SHP77 (cell line): ENCODE results near the gene RGS7.
"Not testable (repeated sequence)": the region's sequence is repeated elsewhere in the genome, so short reads cannot be mapped to it uniquely, and the experiment has no call there.

Source experiments
- DNase-seq, 2 experiments: peaks; one replicate each; lab custom pipeline; 2025; lab: John Stamatoyannopoulos, UW

Gene RGS7

DNA sequence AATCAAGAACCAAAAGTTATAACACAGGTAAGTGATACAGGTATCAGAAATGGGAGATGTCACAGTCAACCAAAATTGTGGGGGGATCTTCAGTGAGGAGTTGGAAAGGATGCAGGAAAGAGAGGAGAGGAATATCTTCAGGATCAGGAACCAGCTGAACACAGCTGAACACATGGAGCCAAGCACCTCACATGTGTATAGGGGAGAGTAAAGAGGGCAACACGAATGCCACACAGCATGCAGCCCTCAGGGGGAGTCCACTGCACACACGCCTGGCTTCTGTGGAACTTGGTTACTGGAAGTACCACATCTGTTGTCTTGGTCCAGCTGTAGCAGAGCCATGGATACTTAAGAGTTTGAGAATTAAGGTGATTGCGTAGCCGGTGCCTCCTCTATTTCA, 218.8 kb downstream of the RGS7 start:
- no peak for DNase-seq

DNA sequence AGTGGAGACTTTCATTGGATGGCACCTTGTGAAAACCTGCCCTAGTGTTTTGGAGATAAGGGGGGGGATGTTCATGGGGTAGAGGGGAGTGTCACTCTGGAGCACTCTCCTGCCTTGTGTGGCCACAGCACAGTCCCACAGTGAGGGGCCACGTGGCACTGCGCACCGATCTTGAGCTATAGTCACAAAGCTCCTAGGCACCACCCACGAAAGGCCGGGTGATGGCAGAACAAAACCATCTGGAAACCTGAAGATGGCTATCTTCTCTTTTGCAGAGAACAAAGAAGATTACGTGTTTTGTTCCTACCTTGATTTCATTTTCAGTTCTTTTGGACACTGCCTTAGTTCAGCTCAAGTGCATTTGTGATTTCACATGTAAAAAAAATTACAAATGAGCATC, 220.6 kb downstream of the RGS7 start:
- DNase-seq = no peak

DNA sequence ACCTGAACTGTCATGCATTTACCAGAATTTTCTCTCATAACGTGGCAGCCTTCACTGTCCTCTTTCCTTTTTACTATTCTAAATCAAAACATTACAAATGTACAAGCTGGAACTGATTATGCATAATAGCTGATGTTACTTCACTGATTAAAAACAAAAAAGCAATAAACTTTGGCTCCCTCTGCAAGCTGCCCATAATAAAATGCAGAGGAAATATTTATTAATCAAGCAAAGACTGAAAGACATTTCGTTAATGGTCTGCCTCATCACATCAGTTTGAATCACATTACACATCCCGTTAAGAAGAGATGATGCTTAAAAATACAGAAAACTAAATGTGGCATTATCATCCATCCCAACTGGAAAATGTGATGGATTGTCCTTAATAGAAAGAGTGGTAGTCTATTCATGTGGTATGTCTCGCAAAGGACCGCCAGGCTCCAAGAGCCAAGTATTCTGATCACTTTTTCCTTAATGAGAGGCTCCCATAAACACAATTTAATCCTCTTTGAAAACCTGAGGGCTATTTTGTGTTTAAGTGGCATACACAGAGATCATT, 225.3 kb downstream of the RGS7 start:
- no peak for DNase-seq

DNA sequence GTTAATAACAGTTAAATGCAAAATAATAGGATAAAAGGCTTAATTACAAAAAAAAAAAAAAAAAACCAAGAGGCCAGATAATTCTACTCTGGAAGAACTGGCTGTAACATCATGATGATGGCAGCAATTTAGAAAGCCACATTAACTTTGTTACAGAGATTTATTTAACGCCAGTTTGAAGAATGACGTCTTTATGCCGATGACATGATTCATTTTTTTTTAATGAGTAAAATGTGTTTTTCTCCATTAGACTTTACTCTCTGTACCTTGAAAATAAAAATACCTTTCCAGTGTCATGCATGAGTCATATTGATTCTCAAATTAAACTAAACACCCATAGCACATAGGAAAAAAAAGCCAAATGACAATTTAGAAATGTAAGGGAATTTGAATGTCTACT, 226.1 kb downstream of the RGS7 start:
- no peak for DNase-seq

DNA sequence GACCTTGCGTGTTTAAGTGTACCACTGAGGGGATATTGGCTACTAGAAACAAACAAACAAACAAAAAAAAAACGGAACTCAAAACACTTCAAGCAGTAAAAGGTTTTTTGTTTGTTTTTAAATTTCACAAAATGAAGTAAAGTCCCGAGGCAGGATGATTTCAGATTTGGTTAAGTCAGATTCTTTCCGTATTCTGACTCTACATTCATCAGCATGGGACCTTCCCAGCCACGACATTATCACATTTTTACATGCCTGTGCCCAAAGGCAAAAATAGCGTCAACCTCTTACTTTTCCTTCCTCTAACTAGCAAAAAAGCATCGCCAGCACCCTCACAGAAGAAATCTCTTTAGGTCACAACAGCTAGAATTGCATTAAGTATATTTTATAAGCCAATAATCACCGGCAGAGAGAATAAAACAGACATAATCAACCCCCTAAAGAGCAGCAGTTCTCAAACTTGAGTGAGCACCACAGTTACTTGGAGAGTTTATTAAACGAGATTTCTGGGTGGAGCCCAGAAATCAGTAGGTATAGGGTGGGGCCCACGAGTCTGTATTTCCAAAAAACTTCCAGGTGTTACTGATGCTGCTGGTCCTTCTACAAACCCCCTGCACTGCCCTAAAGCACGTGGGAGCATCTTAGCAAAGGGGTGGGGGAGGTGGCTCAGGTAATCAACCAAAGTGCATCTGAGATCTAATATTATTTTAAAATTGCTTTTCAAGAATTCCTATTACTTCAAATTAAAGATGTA, 227.6 kb downstream of the RGS7 start:
- DNase-seq = no peak

DNA sequence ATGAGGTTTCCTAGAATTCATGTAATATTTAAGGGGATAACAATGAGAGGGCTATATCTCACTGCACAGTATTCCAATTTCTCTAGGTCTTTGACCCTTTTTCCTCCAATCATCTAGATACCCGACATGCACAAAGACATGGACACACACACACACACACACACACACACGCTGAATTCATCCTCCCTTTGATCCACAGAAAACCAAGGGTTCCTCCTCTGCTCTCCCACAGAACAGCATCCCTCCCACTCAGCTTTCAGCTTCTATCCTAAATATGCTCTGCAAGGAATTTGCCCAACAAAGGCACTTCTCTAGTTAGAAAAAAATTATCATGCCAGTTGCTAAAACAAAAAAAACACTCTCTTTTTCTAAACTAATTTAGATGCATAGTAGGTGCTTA, 231.7 kb downstream of the RGS7 start:
- no peak for DNase-seq

DNA sequence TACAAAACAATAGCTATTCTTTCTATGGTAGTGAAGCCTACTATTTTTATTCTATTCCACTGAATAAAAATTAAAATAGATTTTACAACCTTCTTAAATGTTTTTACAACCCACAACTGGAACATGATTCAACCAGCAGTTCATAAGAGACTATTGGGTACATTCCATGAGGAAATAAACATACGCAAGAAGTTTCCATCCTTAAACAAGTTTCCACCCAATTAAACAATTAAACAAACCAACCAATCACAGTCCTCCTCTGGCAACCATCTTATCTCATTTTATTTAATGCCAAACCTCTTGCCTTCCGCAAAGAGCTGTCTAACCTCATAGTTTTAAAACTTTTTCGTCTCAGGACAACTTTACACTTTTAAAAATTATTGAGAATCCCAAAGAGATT, 239.0 kb downstream of the RGS7 start:
- DNase-seq = no peak

DNA sequence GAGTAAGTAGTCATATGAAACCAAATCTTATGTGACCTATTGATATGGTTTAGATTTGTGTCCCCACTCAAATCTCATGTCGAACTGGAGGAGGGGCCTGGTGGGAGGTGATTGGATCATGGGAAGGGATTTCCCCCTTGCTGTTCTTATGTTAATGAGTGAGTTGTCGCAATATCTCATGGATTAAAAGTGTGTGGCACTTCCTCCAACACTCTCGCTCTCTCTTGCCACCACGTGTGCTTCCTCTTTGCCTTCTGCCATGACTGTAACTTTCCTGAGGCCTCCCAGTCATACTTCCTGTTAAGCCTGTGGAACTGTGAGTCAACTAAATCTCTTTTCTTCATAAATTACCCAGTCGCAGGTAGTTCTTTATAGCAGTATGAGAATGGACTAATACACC, 241.2 kb downstream of the RGS7 start:
- no peak for DNase-seq

DNA sequence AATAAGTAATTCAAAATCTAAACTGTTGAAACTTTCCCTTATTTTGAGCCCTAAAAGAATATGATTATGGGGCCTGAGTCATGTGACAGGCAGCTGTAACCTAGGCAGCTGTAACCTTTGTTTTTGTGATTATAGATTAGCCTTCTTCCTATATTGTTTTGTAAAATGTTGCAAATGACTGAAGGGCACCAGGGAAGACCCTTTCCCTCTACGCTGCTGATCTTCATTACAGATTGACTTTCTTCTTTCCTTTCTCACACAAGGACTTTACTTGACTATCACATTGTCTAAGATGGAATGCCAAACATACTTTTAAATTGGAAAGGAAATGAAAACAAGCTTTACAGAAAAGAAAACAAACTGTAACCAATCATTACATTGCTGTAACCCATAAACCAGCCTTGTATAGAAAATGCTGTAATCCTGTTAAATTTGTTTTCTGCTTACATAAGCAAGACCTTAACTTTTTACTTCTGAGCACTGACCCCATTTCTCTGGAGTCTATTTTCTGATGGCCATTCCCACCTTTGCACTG, 242.2 kb downstream of the RGS7 start:
- DNase-seq = no peak

DNA sequence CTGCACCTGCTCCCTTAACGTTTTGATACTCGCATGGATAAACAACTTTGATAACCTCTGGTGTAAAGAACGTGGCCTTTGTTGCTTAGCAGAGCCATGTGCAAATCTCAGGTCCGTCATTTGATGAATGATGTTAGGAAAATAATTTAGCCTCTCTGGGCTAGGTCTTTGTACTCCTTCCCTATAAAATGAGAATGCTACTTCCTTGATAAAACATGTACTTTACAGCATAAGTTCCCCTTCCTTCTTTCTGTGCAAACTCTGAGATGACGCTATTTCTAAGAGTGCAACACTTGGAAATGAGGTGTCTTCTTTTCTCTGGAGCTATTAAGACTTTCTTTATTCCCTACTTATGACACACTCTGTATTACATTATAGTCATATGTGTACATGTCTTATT, 243.4 kb downstream of the RGS7 start:
- DNase-seq = no peak

DNA sequence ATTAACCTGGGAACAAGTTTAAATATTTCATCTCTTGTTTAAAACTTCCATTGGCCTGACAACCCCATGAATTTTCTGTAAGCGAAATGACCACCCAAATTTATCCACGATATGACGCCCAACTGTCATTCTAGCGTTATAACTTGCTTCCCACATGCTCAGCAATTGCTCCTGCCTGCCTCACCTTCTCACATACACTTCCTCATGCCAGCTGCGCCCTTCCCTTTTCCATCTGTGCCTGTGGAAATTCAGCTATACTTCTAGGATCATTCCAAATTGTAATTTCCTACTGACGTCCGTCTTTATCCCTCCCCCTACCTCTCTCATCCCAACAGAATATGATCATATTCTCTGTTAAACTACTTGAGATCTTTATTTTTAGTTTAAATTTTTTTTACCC, 248.0 kb downstream of the RGS7 start:
- DNase-seq = no peak

DNA sequence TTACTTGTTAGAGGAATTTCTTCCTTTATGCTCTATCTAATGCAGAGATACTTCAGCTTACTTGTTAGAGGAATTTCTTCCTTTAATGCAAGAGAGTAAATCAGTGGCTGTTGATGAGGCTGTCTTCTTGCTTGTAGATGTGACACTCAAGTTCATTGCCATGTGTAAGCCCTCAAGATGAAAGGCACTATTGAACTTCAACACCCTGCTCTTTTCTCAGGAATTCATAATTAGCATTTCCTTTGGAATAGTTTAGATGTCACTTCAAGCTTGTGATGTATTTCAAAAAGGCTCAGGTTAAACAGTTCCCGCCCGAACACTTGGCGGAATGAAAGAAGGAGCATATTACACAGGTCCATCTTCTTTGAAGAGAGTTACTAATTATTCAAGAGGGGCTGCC, 251.9 kb downstream of the RGS7 start:
- DNase-seq = no peak

DNA sequence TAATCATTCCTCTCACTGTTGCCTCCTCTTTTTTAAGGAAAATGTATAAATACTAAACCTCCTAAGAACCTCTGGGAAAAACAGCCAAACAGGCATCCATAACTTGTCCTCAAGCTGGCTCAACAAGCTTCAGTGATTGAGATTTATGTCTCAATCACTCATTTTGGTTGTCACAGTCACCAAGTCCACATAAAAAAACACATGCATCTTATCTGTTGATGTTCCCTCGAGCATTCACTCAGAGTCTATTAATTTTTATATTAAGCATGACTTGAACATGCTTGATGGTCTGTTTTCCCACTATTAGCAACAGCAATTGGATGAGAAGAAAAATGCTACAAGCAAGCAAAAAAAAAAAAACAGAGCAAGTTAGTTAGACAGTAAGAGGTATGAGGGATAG, 254.3 kb downstream of the RGS7 start:
- no peak for DNase-seq

DNA sequence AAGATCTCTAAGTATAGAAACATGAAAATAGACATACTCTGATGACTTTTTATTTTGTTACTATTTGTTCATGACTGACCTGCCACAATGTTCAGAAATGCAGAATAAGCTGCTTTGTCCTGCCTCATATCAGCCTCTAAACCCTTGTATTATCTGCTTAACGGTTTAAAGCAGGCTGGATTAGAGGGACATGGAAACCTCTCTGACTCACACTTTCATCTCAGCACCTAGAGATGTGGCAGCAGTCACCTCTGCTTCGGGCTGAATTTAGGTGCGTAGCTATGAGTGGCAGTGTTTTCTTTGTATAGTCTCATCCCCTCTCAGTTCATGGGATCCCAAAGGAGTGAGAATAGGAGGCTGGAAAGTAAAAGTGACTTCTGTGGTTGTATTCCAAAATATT, 255.4 kb downstream of the RGS7 start:
- no peak for DNase-seq

DNA sequence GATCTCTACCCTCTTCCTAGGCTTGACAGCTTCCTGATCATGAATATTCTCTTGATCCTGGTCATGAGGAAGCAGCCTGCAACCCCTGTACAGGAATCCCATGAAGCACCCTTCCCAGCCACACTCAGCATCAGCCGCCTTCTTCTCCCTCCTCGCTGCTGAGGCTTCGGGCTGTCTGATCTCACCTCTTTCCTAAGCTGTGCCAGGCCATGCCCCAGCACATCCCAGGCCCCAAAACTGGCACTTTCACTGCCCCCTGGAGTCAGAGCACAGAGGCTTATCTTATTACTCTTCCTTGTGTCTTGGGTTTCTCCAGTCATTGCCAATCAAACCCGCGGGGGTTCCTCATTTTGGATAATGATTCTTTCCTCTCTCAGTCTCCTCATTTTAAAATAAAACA, 259.5 kb downstream of the RGS7 start:
- no peak for DNase-seq

DNA sequence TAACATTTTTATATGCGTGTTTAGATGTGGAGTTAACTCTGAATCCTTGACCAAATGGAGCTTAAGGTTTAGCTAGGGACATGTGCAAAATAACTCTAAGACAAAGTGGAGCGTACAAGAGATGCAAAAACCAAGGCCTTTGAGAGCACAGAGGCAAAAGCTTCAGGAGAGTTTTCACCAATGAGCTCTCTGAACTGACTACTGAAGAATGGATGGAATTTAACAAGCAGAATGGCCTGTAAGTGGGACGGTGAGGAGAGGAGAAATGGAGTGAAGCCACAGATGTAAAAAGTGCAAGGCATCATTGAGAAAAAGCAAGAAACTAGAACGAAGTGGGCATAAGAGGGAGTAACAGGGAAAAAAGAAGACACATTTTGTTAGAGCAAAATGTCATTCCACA, 260.0 kb downstream of the RGS7 start:
- DNase-seq = no peak

DNA sequence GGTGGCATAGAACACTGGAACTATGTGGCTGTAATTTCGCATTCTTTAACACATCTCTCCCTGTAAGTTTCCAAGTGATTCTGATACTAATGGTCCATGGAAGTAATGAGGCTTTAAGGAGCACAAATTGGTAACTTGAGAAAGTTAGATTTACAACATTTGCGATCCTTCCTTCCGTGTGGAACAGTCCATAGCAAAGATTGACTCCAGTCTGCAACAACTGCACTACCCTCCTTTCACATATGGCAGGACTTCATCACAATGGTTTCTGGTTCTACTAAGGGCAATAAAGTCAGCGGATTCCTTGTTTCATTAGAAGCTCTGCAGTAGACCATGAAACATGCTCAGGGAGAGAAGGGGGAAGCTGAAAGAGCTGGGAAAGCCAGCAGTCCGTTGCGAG, 261.2 kb downstream of the RGS7 start:
- DNase-seq = no peak

DNA sequence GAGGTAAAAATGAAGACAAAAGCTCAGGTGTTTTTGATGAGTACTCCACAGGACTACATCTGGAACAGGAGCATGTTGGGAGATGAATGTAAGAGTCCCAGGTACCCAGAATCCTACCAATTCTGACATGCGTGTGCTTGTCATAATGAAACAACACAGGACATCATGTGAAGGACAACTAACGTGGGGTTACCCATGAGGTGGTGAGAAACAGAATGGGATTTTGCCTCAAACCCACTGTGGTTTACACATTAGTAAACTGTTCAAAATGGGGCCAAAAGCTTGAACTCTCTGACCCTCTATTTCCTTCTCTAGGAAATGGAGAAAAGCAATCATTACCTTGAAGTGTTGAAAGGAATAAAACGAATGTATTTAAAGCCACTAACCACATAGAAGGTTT, 266.2 kb downstream of the RGS7 start:
- DNase-seq = no peak

DNA sequence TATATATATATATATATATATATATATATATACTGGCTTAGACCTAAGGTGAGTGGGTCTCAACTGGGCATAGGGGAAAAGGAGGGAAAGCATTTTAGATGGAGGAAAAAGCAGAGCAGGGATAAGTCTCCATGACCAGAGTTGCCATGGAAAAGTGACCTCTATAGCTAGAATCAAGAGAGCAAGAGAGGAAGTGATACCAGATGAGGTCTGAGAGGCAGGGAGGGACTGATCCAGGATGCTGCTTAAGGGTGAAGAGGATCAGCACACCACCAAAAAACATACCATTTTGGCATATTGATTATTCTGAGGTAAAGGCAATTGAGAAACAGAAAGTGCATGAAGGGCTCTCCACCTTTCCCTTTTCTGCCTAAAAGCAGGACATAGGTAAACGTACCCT, 267.9 kb downstream of the RGS7 start:
- DNase-seq = not testable (repeated sequence)

DNA sequence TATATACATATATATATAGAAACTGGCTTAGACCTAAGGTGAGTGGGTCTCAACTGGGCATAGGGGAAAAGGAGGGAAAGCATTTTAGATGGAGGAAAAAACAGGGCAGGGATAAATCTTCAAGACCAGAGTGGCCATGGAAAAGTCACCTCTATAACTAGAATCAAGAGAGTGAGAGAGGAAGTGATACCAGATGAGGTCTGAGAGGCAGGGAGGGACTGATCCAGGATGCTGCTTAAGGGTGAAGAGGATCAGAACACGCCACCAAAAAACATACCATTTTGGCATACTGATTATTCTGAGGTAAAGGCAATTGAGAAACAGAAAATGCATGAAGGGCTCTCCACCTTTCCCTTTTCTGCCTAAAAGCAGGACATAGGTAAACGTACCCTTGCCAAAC, 268.9 kb downstream of the RGS7 start:
- not testable (repeated sequence) for DNase-seq

DNA sequence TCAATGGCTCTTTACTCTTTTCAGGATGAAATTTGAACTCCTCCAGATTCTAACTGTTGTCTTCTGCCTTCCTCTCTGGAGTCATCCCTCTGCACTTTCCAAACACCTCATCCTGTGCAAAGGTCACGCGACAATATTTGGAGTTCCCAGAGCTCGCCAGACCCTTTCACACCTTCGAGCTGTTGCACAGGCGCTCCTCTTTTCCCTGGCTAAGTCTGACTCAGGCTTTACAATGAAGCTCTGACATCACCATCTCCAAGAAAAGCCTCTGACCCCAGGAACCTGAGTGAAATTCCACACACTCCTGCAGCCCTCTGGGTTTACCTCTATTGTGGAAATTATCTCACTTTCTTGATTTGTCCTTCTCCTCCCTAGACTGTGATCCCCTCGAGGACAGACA, 270.3 kb downstream of the RGS7 start:
- no peak for DNase-seq

DNA sequence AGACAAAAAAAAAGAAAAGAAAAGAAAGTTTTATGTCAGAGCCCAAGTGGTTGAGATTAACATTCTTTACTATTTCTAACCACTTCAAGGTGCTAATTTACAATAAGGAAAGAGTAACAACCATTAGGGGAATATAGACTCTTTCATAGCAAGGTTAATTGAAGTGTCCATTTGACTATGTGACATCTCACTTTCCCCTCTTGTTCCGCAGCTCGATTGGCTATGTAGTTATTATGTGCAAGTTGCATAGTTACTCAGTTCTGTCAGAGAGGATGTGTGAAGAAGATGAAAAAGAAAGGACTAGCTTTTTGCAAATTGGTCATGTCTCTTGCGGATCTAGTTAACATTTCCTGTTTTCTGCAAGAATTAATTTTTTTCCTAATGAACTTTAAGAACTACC, 273.7 kb downstream of the RGS7 start:
- DNase-seq = no peak

DNA sequence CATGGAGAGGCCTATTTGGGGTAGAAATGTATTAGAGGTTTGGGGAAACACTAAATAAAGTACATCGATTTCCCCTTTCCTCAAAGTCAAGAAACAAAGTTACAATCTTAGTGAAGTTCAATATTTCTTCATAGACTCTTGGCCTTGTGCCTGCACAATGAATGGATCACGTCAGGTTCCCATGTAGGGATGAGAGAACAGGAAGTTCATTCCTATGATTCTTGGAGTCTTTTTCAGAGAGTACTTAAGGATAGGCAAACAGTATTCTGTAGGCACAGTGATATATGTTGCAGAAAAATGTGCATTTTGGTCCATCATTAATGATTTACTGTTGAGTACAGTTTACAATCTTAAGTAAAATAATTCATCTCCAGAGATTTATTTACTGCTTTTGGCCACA, 275.5 kb downstream of the RGS7 start:
- DNase-seq = no peak

DNA sequence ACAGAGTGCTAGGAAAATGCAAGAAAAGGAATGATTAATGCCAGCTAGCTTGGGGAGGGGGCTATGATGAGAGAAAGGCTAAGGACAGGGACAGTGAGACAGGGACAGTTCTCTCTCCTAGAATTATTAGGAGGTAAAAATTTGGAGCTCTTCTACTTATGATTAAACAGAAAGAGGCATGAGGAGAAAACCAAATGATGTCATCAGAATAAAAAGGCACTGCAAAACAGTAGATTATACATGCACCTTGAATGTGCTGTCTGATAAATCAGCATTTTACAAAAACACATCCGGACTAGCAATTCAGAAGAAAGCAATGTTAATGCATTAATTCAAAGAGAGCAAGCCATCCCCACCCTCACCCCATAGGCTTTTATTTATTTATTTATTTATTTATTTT, 277.5 kb downstream of the RGS7 start:
- DNase-seq = no peak
